AG04450 (cell line): ENCODE data around the gene SMPD1. TPM values are rescaled to one million over a fixed set of nuclear protein-coding genes. Genes with fewer than 3 reads are reported as not detected.

ENCODE experiments used
- CTCF ChIA-PET: fragments of 300-600, 350-600 bp; formaldehyde crosslinking; extraction: SDS; loops from one replicate; lab custom pipeline; 2022; ENCODE audit warnings: antibody characterized with exemption, inconsistent platforms; lab: Charles Lee
- POLR2A ChIA-PET: fragments of 350-600 bp; formaldehyde crosslinking; extraction: SDS; loops from one replicate; lab custom pipeline; 2021; ENCODE audit warnings: antibody characterized with exemption, inconsistent platforms; lab: Yijun Ruan, JAX
- DNase-seq: peaks from one replicate; pipeline ENCODE4 v3.0.0-alpha.2; 2011; ENCODE audit warnings: low read depth, low spot score
- H3K27ac ChIP-seq: one replicate; pipeline ENCODE4 v1.5.1; 2012; ENCODE audit warnings: low read depth, low read length, control low read depth
- H3K27me3 ChIP-seq: one replicate; pipeline ENCODE4 v1.6.0; 2012; ENCODE audit warnings: low read length; ENCODE audit not compliant: control insufficient read depth, insufficient read depth
- H3K4me3 ChIP-seq: 2 replicates; pipeline ENCODE4 v1.5.1; 2011; ENCODE audit warnings: mild to moderate bottlenecking, low read depth, low read length, control low read depth
- H3K9me3 ChIP-seq: 2 replicates; pipeline ENCODE4 v1.5.1; 2012; ENCODE audit warnings: low read length; ENCODE audit not compliant: control insufficient read depth, insufficient read depth
- CTCF ChIP-seq: IDR thresholded peaks from 2 replicates; pipeline ENCODE4 v1.5.1; 2011; ENCODE audit warnings: low read depth, low read length, control low read depth, inconsistent platforms
- polyA plus RNA-seq: library from polyadenylated mRNA; depleted of rRNA; stranded (reverse); fragments of >200 nt; gene quantifications from 2 replicates; pipeline ENCODE4 v1.2.3, GENCODE V29; 2011

Gene SMPD1
- polyA plus RNA-seq, 1 experiment = 68.0 TPM

DNA sequence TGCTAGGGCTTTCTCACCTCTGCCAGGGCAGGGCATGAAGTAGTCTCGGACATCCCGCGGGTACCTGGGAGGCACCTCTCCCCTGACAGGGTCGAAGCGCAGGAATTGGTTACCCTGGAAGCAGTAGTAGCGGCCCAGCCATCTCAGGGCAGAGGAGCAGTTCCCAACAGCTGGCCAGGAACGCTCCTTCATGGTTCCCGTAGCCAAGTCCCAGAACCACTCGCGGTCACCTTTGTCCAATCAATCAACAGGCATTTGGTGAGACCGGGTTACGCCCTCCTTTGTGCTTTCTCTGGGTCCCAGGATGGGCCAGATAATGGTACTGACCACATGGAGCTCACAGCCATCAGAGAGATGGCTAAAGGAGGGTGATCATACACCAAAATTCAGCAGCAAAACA is 47.1 kb downstream of the SMPD1 start:
- TF ChIP-seq CTCF = no peak
- no peak for DNase-seq
- Histone ChIP-seq H3K9me3 (no peaks in the 10 kb centered on the region), H3K4me3 (no peak overlapping the region), H3K27me3 (no peaks in the 10 kb centered on the region), H3K27ac (no peak overlapping the region)
- POLR2A ChIA-PET = no interaction called here
- CTCF ChIA-PET = interaction anchor here (1.2 to 15.7 kb wide), 4 partner anchors 11 to 69 kb away, joined by 3 to 604 read pairs (median 11); no protein-coding TSS in a partner anchor

- CTCF ChIA-PET = interaction anchor here (1.0 to 15.7 kb wide), 9 partner anchors 8 to 92 kb away, joined by 3 to 604 read pairs (median 8); no protein-coding TSS in a partner anchor
- H3K27ac ChIP-seq = no peak overlapping the region
Observed at GRCh38 chr11:6437993-6438392, 47.7 kb downstream of the SMPD1 start.

GRCh38 chr11:6438979-6439571 is 48.8 kb downstream of the SMPD1 start:
- no peak overlapping the region for H3K4me3 ChIP-seq
- TF ChIP-seq CTCF = peak; percentile 82
- DNase-seq = no peak
- CTCF ChIA-PET = interaction anchor here (0.6 to 15.7 kb wide), 22 partner anchors 9 to 714 kb away, joined by 3 to 604 read pairs (median 4); partner anchors contain the start of genes APBB1 and MRPL17
- no peaks in the 10 kb centered on the region for H3K27me3 ChIP-seq
- no peaks in the 10 kb centered on the region for H3K9me3 ChIP-seq
- POLR2A ChIA-PET = interaction anchor here (1.4 kb wide), 1 partner anchor 20 kb away, joined by 4 read pairs; the partner anchor contains the start of gene APBB1
- H3K27ac ChIP-seq = no peak overlapping the region

More at GRCh38 chr11:6437993-6438392, 47.7 kb downstream of the SMPD1 start:
- DNase-seq = no peak
- H3K9me3 ChIP-seq = no peaks in the 10 kb centered on the region
- H3K27me3 ChIP-seq = no peaks in the 10 kb centered on the region
- TF ChIP-seq CTCF = no peak
- POLR2A ChIA-PET = no interaction called here
- no peak overlapping the region for H3K4me3 ChIP-seq

- CTCF ChIA-PET = interaction anchor here (0.9 to 15.7 kb wide), 5 partner anchors 11 to 265 kb away, joined by 4 to 604 read pairs (median 16); no protein-coding TSS in a partner anchor
- H3K27me3 ChIP-seq = no peaks in the 10 kb centered on the region
- H3K4me3 ChIP-seq = no peak within 1 kb of the TSS
- no peak within 1 kb of the TSS for H3K27ac ChIP-seq
- no peak for DNase-seq
- POLR2A ChIA-PET = interaction anchor here (0.5 to 1.0 kb wide), 3 partner anchors 14 to 232 kb away, joined by 3 to 4 read pairs (median 3); partner anchors contain the start of gene APBB1
- H3K9me3 ChIP-seq = no peaks in the 10 kb centered on the region
- no peak for TF ChIP-seq CTCF
Observed at GRCh38 chr11:6440906-6441358, 50.7 kb downstream of the SMPD1 start, which contains the start of gene HPX. HPX (minus strand) TSS chr11:6440987; CDS start chr11:6440963, 24 bp downstream.

GRCh38 chr11:6442441-6442840 is 52.2 kb downstream of the SMPD1 start:
- DNase-seq = no peak
- ChIA-PET POLR2A (no interaction called here), CTCF (interaction anchor here (1.1 to 15.7 kb wide), 14 partner anchors 11 to 154 kb away, joined by 3 to 604 read pairs (median 16); no protein-coding TSS in a partner anchor)
- no peak for TF ChIP-seq CTCF
- no peak overlapping the region for H3K27ac ChIP-seq
- no peaks in the 10 kb centered on the region for H3K27me3 ChIP-seq
- no peaks in the 10 kb centered on the region for H3K9me3 ChIP-seq
- H3K4me3 ChIP-seq = no peak overlapping the region
